GM18517 (cell line): ENCODE measurements around the gene MEA1.

Source experiments
- ATAC-seq: cut with Tn5 transposase; IDR thresholded peaks from one replicate; pipeline ENCODE4 v1.9.1; 2021; ENCODE audit warnings: mild to moderate bottlenecking, moderate library complexity; ENCODE audit not compliant: unreplicated experiment

The MEA1 gene

DNA sequence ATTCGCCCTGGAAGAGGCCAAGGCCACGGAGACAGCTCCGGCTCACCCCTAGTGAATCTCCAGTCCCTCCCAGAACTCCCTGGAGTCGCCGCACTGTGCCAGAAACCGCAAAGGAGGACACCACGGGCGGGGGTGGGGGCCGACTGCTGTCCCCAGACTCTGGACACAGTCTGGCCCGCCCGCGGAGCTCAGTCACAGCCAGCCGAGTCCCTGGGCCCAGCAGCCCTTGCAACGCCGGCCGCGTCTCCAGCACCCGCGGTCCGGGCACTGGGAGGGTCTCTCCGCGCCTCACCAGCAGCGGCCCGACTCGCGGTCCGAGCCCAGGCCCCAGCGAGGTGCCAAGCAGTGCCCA lies 35.3 kb downstream of the MEA1 start:
- no peak for ATAC-seq

DNA sequence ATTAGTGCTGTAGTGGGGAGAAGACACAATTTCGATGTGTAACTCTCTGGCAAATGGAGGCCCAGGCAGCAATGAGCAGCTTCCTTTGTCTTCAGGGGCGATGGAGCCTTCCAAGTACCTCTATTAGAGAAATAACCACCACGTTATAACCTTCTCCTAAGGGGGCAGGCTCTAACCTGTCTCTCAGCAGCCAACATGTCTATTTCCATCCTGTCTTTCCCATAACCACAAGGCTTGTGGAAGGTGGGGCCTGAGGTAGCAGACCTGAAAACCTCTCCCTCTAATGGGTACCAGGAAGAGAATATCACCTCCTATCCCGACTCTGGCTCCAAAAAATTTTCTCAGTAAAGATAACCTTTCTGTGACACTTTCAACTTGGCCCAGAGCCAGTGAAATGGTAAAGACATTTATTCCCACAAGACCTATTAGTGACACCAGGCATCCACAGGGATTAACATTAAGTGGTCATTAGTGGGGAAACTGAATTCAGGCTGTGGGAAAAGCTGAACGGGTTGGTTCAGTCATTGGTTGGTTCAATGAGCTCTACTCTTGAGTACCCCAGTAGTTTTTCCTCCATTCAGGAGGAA lies 38.7 kb downstream of the MEA1 start:
- ATAC-seq, result no peak

DNA sequence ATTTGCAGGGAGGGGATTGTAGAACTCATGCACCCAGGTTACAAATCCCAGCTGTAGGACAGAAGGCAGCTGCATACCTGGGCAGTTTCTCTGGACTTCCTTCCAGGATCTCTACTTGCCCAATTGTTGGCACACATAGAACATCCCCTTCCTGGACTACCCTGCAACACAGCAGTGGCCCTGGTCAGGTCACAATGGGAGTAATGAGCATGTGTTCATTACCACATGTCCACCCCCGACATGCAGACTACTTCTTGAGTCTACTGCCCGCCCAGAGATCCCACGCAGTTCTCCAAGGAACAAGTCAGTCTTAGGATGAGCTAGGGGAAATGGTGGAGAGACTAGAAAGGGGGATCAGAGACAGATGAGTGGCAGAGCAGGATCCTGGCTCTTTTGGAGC lies 39.8 kb downstream of the MEA1 start:
- ATAC-seq, result no peak

DNA sequence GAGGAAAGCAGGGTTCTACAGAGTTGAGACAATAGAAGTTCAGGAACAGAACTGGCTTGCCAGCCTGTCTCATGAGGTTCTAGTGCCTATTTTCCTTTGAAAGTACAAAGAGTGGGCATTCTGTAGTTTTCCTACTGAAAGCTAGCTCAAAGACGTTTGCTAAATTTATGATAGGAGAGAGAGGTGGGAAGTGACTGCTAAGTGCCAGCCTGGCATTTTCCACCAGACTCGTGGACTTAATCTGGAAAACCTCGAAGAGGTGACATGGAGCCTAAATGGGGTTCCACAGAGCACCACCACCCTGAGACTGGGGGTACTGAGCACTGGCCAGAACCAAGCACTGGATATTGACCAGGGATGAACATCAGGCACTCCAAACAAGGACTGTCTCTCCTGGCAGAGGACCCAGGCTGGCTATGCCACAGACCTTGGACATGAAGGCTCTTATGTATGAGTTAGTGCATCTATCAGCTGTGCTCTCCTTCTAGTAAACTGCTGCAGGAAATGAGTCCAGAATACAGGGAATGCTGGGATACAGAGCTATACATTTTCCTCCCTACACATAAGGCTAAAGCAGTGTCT lies 41.9 kb downstream of the MEA1 start:
- no peak for ATAC-seq

DNA sequence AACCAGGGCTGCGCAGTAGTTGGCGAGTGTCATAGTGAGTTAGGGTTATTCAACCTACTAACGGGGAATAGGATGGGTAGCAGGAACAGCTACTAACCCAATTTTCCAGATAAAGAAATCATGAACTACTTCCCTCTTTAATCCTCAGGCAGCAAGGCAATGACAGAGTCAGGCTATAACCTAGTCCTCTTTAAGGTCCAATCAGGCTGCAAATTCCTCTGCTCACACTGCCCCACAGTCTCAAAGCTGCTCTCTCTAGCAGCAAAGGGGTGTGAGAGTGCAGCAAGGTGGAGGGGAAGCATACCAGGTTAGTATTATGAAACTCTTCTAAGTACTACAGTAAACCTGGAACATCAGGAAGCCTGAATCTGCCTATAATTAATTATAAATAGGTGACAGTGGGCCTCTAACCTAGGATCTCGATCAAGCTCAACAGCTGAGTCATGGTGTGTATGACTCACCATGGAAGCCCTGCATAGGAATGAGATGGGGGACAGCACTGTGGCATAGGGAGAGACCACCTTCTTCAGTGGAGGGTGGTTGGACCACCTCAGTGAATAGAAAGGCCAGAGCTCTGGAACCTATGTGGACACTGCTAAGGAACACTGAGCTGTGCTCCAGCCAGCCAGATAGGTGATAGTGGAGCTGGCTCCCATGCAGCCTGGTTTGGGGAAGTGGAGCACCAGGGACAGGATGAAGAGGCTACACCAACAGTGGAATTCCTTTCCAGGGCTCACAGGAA lies 42.7 kb downstream of the MEA1 start:
- no peak for ATAC-seq

DNA sequence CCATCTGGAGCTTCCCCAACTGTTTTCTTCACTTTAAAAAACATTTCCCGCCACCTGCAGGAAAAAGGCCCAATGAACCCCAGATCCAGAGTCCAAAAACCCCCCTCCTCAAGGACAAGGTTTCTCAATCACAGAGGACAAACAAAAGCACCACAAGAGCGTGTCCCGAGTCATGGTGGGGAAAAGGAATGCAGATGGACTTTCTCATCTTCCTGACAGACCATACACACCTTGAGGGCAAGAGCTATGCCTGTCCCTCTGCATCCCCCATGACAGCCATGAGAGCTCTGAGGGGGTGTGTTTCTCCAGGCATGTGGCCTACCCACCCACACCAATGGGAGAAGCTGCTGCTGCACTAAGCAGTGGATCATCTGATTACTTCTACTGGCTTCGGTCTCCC lies 43.8 kb downstream of the MEA1 start:
- no peak for ATAC-seq

DNA sequence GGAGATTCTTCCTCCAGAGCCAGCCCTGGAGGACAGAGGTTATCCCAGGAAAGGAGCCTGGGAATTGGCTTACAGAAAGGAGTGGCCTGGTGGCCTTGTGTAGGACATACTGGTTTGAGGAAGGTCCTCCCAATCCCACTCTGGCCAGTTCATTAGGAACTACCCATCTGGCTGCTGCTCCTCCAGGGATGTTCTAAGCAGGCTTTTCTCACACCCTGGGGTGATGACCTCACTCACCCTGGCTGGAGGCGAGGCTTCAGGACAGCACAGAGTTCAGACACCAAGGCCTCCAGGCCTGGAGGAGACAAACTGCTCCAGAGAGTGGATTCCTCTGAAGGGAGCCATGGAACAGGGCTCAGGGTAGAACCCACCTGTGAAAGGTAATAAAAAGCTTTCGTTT lies 44.3 kb downstream of the MEA1 start:
- ATAC-seq, result no peak

DNA sequence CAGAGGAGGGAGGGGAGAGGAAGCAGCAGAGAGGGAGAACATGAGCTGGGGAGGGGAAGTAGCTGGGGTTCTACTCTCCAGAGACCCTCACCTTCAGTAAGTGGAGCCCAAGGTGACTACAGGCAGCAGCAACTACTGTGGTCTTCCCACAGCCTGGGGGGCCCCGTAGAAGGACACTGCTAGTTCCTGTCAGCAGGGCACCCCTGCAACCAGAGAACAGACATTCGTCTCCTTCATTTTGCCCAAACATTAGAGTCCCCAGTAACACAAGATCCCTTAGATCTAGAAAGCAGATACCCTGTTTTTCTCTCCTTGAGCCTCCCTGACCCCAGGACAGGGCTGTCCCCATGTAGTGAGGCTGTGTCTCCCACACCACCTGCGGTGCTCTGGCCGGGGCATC lies 45.0 kb downstream of the MEA1 start:
- ATAC-seq, result no peak

DNA sequence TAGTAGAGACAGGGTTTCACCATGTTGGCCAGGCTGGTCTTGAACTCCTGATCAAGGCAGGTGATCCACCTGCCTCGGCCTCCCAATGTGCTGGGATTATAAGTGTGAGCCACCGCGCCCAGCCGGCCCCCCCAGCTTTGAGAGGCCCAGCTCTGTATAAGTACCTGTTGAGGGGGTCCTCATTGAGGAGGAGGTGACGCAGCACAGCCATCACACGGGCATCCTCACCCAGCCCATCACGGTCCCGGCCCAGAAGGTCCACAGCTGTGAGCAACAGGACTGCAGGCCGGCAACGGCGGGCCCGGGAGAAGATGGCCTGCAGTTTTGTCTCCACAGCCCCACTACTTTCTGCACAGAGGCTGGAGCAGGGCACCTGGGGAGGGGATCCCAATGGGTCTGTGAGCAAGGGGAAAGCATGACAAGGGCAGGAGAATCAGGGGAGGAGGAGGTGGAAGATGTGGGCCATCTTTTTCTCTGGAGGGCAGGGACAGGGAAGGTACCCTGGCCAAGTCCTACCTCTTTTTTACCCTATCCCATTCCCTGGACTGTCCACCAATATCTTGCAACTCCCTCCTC lies 45.5 kb downstream of the MEA1 start:
- no peak for ATAC-seq

DNA sequence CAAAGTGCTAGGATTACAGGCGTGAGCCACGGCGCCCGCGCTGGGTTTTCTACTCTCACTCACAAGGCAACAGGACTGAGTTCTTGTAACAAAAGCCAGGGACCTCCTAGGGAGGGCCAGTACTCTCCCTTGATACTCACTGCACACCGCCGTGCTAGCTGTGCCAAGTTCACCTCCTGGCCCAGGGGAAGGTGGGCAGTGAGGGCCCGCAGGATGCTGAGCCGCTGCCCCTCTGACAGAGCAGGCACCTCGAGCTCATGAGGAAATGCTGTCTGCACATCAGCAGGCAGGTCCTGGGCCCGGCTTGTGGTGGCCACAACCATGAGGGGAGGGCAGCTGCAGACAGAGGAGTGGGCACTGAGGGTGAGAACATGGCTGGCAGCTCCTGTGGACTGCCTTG lies 46.5 kb downstream of the MEA1 start:
- no peak for ATAC-seq

DNA sequence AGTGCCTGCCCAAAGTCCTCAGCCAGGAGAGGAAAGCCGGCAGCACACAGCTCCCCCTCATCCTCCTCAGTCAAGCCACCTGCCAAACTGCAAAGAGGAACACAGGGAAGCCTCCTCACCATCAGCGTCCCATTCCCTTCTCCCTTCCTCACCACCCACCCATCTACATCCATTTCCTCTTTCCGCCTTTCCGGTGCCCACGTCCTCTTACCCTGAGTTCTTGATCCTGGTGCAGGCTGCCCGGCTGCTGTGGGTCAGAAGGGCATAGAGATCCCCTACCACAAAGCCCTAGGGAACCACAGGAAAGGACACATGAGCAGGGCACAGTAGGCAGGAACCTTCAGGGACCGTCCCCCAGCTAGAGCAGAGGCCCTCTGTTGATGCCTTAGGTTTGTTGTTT lies 47.2 kb downstream of the MEA1 start:
- no peak for ATAC-seq

DNA sequence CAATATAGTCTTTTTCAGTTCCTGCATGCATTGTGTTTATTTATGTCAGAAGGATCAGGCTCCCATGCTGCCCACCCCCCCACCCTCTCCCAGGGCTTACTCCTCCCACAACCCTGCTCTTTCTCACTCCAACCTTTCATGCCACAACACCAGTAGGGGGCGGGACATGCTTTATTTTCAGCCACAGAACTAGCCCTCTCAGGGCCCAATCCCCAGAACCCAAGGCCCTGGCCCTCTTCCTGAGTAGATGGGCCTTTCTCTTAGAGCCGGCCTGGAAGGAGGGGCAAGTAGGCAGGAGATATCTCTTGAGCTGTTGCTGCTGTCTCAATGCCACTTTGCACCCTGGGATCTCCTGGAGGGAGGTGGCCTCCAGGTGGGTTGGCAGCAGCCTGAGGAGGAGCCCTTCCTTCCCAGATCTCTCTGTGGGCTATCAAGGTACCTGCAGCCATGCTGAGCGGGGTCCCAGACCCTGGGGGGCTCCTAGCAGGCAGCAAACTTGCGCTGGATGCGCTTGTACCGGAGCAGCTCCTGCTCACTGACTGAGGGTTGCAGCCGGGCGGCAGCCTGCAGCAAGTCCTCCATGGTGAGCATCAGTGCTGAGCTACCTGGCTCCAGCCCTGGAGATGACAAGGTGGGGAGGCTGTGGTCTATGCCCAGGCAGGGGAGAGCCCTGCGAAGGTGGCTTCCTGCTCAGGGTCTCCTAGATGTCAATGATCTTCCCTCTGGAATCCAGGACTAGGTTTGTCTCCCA lies 49.7 kb downstream of the MEA1 start:
- no peak for ATAC-seq

DNA sequence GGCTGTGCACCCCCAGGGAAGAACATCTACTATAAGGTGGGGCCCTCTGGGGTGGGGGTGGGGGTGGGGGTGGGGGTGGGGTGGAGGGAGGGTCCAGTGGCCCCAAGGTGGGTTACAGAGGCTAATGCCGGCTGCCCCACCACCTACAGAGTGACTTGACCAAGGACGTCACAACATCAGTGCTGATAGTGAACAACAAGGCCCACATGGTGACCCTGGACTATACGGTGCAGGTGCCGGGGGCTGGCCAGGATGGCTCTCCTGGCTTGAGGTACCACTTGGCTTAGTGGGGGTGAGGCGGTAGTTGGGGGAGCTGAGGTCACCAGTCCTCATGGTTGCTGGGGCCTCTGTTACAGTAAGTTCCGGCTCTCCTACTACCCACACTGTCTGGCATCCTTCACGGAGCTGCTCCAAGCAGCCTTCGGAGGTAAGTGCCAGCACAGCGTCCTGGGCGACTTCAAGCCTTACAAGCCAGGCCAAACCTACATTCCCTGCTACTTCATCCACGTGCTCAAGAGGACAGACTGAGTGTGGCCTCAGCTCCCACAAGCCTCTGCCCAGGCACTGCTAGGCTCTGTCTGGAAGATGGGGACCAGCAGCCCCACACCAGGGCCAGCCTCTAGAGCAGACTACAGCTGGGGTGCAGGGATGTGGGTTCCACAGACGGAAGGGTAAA lies 50.4 kb downstream of the MEA1 start:
- ATAC-seq, result no peak

DNA sequence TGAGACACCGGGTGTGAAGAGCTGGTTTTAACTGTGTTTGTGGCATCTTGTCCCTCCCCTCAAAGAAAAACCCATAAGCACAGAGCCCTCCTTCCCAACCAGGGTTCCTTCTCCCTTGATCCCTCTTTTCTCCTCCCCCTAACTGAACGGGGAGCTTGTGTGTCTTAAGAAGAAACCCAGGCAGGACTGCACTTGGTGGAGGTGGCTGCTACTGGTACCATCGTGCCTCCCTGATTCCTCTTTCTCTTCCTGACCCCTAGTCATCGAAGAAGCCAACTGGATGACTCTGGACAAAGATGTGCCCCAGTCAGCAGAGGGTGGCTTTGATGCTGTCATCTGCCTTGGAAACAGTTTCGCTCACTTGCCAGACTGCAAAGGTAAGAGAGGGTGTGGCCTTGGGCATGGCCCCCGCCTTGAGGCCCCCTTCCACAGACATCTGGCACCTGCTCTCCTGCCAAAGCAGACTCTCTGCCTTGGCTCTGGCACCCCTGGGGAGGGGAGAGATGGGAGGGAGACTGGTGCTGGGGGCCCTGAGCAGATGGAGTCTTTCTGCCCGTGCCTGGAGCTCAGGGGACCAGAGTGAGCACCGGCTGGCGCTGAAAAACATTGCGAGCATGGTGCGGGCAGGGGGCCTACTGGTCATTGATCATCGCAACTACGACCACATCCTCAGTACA lies 51.1 kb downstream of the MEA1 start:
- ATAC-seq, result no peak

DNA sequence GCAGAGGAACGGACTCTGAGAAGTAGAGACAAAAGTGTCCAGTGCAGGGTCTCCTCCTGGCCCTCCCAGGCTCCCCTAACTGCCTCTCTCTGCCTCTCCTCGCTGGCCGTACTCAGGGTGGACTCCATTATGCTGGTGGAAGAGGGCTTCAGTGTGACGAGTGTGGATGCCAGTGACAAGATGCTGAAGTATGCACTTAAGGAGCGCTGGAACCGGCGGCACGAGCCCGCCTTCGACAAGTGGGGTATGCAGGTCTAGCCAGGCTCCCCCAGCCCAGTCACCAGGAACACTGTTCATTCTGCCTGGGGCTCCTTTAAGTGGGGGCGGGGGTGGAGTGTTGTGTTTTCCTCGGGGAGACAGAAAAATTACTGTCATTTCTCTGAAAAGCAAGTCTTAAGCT lies 51.6 kb downstream of the MEA1 start:
- ATAC-seq, result no peak
